HG03045 (cell line): ENCODE measurements around the gene RIT2.

Experiments used
- ATAC-seq: cut with Tn5 transposase; IDR thresholded peaks from one replicate; pipeline ENCODE4 v1.9.1; 2021; ENCODE audit warnings: mild to moderate bottlenecking, moderate library complexity; ENCODE audit not compliant: unreplicated experiment

The RIT2 gene

DNA sequence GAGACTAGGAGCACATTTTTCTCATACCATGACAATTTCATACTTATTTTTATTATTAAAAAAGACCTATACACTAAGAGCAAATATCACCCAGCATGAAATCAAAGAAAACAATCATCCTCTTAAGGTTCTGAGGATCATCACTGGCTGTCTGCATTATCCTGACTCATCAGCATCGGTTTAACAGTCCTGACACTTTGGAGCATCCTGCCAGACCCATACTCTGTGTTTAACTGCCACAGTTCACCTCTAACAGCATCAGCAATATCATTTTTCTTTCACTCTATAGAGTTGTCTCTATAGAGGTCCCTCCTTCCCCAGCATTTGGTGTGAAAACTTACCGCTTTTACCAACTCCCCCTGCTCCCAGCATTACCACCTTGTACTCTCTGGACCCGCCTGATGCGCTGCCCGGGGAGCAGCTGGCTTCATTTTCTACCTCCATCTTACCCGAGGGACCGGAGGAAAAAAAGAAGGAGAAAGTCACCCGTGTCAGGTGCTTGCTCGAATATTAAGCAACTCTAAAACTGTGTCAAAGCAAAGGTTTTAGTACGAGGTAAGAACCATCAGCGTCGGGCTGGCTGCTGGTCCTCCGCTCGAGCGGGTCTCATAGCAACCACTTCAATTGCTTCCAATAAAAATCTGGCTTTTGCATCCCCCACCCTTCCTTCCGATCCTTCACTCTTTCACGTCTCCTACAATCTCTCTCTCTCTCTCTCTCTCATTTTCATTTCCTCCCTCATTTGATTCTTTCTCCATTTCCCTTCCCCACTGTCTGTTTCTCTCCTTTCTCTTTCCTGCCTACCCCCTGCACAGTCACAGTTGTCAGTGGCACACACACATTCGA is at the start of gene RIT2:
RIT2 (minus strand) TSS at position 610 of the 846 bp plus-strand sequence.
- no peak for ATAC-seq

DNA sequence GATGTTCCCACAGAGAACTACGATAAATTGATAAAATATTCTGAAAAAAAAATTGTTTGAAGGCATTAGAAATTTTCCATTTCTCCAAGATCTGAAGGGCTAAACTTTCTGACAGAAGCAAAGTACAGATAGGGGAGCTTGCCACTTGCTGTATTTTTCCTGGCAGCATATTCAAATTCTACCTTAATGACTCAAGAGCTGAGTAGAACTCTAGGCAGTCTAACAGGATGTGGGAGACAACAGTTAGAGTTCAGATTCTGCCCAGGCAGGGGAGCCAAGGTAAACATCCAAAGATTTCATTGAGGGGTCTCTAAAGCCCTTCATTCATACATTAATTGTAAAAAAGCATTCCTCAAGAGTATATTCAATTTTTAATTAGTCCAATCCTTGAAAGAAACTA is 46.0 kb upstream of the RIT2 start:
- no peak for ATAC-seq

DNA sequence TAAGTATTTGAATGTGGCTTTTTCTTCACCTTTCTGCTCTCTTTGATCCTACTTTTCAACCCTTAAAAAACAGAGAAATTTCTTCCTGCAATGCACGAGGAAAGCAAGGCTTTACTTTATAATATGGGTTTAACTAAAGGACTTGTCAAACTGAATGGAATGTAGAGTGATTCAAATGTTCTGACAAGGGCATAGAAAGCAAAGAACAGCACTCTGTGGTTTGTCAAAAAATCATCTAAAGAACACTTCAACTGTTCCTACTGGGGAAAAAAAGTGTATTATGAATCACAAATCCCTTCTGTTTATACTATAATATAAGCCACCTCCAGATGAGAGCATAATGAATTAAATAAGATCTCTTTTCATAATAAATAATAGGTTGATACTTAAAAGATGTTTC is 45.0 kb upstream of the RIT2 start:
- ATAC-seq: no peak

DNA sequence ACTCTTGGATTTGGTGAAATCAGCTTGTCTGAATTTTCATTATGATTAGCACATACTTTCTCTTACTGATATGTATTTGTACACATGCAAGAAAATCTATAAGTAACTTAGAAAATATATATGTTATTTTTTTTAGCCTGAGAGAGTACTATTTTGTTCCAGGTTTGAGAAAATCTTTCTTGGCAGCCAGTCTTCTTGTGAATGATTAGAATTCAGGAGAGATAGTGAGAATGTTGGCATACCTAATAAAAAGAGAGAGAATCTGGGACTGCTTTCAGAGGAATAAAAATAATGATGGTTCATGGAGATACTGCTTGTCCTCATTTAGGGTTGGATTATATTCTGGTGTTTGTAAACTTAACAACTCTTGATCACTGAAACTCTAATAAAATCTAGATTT is 44.4 kb upstream of the RIT2 start:
- ATAC-seq: no peak

DNA sequence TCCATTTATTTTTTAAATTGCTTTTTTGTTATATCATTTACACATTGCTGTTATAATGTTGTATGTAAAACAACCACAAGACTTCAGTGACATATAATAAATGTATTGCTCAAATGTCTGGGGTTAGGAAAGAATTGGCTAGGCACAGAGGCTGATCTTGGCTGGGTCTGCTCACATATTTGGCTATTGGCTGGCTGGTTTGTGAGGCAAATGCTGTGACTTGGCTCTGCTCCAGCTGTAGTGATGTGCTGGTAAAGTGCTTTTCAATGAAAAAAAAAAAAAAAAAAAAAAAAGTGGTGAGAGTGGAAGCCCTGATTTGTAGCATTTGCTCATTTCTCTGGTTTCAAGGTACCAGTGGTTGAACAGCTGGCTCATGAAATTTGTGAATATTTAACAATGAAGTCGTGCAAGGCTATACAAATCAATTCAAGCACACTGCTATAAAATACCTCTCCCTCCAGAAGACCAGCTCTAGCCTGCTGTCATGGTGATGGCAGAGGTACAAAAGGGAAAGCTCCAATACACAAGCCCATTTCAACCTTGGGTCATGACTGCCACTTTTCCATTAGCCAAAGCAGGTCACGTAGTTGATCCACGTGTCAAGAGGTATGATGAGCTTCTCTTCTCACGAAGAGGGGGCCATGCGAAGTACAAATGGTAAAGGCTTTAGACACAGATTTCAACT is 43.7 kb upstream of the RIT2 start:
- no peak for ATAC-seq

DNA sequence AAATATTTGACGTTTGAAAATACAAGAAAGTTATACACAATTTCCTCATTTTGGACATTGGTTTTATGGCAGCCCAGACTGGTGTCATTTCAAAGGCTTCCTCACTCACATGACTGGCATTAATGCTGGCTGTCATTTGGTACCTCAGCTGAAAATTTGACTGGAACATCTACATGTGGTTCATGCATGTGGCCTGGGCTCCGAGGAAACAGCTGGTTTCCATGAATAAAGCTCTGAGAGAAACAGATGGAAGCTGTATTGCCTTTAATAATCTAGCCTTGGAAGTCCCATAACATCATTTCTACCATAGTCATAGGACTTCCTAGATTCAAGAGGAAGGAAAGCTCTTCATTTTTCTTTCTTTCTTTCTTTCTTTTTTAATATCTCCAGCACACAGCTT is 42.9 kb upstream of the RIT2 start:
- ATAC-seq: no peak

DNA sequence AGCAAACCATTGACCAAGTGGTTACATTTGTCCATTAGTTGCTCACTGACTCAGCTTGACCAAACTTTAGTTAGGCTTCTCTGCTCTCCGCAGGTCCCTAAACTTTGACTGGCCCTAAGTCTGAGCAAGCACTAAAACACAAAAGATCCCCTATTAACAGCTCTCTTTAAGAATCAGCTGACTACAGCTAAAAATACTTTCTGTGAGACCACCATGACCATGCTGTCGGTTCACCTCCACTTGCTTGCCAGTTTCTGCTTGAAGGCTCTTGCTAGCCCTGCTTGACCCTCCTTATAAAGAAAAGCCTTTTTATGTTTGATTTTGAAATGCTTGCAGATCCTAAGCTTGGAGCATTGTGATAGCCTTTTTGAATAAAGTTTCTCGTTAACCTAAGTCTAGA is 40.4 kb upstream of the RIT2 start:
- ATAC-seq: no peak

DNA sequence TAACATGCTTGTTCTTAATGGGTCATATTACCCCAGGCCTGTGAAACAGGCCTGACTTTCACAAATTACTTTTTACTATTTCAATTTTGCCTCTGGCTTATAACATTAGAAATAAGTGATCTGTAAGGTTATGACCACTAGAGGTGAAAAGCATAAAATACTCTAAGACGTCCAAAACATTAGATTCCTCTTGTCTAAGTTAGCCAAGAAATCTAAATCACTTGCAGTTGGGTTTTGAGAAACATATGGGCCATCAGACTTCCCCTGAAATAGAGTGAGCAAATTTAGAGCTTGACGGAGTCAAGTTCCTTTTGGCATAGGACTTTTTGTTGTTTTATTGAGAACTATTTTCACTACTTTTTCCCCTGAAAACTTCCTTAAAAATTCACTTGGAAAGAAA is 32.7 kb upstream of the RIT2 start:
- no peak for ATAC-seq

DNA sequence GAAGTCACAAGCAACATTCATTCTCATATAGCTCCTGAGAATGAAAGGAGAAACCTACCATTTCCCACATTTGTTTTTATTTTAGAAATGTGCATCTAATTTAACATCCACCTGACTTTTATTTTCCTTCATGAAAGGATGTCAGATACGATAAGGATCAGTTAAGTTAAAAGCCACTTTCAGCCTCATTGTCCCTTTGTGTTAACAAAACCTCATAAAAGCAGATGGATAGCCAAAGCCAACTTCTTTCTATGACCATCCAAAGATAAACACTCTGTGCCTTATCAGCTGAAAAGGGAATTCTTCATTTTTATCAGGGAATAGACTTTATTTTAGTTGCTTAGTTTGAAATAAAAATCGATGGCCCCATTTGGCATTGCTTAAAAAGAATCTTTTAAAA is 25.7 kb upstream of the RIT2 start:
- no peak for ATAC-seq

DNA sequence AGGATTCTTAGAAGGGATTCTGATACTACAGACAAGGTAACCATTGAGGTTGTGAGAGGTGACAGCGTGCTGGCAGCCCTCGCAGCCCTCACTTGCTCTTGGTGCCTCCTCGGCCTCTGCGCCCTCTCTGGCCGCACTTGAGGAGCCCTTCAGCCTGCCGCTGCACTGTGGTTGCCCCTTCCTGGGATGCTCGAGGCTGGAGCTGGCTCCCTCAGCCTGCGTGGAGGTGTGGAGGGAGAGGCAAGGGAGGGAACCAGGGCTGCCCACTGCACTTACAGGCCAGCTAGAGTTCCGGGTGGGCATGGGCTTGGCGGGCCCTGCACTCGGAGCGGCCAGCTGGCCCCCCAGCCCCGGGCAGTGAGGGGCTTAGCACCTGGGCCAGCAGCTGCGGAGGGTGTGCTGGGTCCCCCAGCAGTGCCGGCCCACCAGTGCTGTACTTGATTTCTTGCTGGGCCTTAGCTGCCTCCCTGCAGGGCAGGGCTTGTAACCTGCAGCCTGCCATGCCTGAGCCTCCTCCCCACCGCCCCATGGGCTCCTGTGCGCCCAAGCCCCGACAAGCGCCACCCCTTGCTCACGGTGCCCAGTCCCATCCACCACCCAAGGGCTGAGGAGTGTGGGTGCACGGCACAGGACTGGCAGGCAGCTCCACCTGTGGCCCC is 23.9 kb upstream of the RIT2 start:
- no peak for ATAC-seq

DNA sequence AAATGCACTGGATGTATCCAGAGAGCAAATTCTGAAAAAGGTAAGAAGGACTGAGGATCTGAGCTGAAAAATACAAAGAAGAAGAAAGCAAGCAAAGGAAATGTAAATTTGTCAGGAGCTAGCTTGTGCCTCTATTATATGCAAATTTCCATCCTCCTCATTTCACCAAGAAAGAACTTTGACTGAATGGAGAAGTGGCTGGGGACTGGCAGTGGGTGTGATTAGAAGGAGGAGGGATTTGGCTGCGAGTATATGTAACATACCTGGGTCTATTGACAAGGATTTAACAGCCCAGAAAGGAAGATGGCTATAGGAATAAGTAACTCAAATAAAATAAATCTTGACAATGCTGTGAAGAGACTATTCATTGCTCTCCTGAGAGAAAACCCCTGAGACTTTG is 19.4 kb upstream of the RIT2 start:
- no peak for ATAC-seq

DNA sequence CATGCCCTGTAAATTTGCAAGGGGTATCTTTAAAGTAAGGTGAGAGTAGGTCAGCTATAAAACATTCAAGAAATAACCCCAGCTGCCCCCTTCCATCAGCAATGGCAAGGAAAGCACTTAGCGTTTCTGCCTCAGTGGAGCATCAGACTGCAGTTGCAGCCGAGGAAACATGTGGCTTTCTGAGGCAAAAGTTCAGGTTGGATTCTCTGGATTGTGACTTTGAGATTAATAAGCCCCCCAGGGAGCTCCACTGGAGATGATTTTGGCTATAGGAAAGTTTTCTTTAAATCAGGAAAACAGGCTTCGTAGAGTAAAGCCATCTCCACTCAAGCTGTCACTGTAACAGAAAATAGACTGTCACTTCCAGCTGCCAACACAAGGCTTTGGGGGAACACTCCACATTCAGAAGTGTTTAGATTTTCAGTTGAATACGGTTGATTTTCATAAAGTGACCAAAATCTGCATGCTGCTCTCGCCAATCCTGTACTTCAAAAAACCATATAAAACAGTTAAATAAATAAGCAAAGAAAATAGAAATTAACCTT is 15.3 kb upstream of the RIT2 start:
- ATAC-seq: no peak

DNA sequence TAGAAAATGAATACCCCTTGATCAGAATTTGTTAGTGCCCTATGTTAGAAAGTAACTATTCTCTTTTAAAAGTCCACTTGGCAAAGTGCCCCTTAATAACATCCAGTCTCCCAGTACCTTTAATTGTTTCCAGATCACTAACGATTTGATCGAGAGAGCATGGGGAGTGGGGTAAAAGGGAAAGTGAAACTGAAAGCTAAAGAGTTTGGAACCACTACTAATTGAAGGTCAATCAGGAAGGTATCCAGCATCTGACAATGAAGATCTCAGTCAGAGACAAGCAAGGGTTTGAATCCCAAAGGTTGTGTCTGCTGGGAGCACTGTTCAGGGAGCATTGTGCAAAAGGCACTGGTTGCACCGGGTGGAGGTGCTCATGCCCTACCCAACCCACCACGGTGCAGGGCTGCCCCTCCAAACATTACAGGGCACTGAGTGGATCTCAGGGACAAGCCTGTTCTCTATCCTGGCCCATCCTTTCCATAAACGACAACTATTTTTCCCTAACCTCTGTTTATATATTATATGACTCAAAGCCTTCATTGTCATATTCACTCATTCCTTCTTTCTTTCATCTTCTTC is 14.6 kb upstream of the RIT2 start:
- no peak for ATAC-seq

DNA sequence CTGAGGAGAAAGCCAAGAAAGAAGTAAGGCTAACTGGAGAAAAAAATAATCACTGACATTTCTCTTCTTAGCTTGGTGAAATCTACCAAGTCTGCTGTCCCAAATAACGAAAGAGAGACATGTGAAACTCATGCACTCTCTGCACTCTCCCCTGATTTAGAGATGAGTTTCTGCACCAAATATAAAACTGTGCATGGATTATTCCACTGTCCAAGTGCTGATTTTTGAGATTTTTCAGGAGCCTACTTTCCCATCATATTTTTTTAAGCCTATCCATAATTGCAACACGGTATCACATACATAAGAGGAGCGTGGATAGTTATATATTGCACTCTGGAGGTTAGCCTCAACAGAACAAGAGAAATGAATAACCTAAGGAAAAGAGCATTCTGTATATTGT is 10.0 kb upstream of the RIT2 start:
- no peak for ATAC-seq

DNA sequence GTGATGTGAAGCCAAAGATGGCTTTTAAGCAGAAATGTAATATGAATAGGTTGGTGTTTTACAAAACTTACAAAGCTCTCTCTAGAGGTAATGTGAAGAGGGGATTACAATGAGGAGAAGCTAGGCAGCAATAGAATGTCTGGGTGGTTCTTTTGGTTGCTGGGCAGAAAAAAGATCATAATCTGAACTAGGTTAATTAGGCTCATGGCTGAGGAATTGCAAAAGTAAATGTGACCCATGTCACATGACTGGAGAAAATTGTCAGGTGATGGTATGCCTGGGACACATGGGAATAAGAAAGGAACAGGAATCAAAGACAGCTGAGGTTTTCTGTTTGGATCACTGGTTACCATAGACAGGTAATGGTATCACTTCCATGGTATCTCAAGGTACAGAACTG is 7.5 kb upstream of the RIT2 start:
- no peak for ATAC-seq

DNA sequence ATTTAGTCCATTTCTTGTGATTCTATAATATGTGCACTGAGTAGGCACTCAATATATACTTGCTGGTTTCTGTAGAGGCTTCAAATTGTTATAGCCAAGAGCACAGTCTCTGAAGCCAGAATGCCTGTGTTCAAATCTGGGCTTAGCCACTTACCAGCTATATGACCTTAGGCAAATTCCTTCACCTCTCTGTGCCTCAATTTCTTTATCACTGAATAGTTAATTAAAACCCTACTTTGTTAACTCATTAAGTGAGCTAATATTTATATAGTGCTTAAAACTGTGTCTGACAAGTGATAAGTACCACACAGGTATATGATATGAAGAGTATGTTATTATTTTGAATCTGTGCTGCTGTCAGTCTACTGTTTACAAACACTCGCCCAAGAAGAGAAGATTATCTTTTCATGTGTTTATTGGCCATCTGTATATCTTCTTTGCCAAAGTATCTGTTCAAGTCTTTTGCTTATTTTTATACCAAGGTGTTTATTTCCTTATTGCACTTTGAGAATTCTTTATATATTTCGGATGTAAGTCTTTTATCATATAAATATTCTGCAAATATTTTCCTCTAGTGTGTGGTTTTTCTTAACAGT is 1.3 kb upstream of the RIT2 start:
- no peak for ATAC-seq

DNA sequence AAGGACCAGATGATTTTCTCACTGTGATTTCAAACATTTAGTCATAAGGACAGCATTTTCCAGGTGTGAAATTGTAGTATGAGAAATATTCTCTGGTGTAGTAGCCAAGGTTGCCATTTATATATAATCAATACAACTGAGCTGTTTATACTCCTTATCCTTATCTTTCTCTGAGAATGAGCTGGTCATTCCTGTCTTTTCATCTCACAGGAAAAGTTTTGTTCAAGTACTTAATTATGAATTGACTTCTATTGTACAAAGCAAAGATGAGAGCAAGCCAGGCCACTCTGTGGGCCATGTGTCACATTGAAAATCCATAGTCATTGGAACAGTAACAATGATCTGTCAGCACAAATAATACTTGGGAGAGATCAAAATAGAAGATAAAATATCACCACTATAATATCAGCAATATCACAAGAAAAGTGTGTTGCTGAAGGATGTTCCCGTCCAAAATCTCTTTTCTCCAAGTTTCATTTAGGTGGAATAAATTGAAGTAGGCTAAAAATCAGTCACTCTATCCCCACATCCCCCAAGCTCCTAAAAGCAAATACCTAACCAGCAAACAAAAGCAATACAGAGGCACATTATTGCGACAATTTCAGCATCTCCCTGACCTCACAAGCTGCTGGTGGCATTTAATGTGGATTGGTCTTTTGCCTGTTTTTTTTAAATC is 2.1 kb downstream of the RIT2 start:
- ATAC-seq: no peak

DNA sequence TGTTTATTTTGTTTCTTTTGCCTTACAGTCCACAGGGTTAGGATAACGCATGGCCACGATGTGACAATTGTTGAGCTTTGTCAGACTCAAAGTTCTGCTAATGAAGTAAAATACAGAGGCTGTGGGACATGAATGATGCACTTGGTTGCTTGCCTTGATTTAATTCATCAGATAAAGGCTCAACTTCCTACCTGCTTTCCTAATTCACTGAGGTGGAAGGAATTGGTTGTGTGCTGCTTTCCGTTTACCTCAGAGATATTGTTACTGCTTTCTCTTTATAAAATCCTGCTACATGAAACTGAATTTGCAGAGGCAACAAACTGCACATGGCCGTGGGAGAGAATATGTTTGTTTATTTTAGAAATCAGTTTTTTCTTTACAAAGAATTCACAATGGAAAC is 6.6 kb downstream of the RIT2 start:
- ATAC-seq: no peak

DNA sequence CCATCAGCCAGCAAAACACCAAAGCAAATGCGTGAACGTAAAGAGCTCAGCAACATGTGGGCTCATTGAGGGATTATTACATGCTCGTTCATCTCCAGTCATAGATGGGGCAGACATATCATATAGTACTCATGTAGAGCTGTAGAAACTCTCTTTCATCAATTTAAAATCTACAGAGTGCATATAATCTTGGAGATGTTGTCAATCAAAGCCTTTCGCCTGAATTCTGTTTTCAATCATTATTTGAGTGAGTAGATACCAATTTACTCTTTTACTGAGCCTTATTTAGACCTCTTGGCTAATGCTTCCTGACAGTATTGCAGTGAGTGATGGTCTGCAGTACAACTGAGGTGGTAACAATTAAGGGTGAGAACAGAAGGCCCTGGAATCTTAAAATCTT is 7.0 kb downstream of the RIT2 start:
- no peak for ATAC-seq

DNA sequence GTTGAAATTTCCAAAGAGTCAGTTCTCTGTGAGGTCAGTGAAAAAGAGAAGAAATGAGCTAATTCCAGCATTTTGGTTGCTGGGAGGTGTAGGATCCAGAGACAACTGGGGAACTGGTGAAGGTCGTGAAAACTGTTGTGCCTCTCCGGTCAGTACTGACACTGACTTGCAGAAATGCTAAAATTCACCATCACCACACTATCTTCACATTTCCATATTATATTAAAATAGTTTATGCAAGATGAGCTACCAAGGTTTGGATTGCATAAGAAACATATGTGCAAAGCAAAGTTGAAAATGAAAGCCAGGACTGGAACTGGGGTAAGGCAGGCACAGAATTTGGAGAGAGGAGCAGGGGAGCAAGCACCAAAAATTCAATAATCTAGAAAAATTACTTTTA is 21.8 kb downstream of the RIT2 start:
- ATAC-seq: no peak
